Globus pallidus (tissue), 1 donor: ENCODE measurements around the gene ACP1.

Experiments used
- DNase-seq: peaks from one replicate; pipeline ENCODE4 v3.0.0-alpha.2; 2015; ENCODE audit warnings: low spot score

The ACP1 gene

GRCh38 chr2:280650-281110, 15.9 kb downstream of the ACP1 start:
- DNase-seq, result no peak

- DNase-seq, result no peak
Observed at GRCh38 chr2:281381-281780, 16.6 kb downstream of the ACP1 start.

- DNase-seq, result no peak
Observed at GRCh38 chr2:282371-283263, 17.9 kb downstream of the ACP1 start.

GRCh38 chr2:283996-284794, 19.4 kb downstream of the ACP1 start:
- no peak for DNase-seq

- no peak for DNase-seq
Observed at GRCh38 chr2:284896-285492, 20.2 kb downstream of the ACP1 start.

- DNase-seq, result no peak
Observed at GRCh38 chr2:285531-285930, 20.8 kb downstream of the ACP1 start.

GRCh38 chr2:286035-286434, 21.3 kb downstream of the ACP1 start:
- no peak for DNase-seq

GRCh38 chr2:286774-287392, 22.1 kb downstream of the ACP1 start:
- DNase-seq, result no peak

- peak; percentile 24 for DNase-seq
Observed at GRCh38 chr2:287471-287885, 22.7 kb downstream of the ACP1 start.

GRCh38 chr2:287911-288757, 23.4 kb downstream of the ACP1 start, which contains the start of gene ALKAL2:
Gene ALKAL2 (minus strand): TSS chr2:288091. CDS start chr2:287835, 256 bp downstream.
- DNase-seq, result no peak

GRCh38 chr2:288758-289361, 24.1 kb downstream of the ACP1 start:
- DNase-seq, result no peak

GRCh38 chr2:289362-290089, 24.8 kb downstream of the ACP1 start:
- DNase-seq, result no peak

- peak; percentile 87 for DNase-seq
Observed at GRCh38 chr2:290090-290722, 25.5 kb downstream of the ACP1 start.

- DNase-seq, result no peak
Observed at GRCh38 chr2:295090-295489, 30.3 kb downstream of the ACP1 start.

- DNase-seq, result no peak
Observed at GRCh38 chr2:296354-296753, 31.6 kb downstream of the ACP1 start.

GRCh38 chr2:305366-305765, 40.6 kb downstream of the ACP1 start:
- no peak for DNase-seq

GRCh38 chr2:309148-309953, 44.6 kb downstream of the ACP1 start:
- no peak for DNase-seq

GRCh38 chr2:309954-310510, 45.3 kb downstream of the ACP1 start:
- no peak for DNase-seq
